ENCODE data around the gene NSMCE4A. TPM values are rescaled to one million over a fixed set of nuclear protein-coding genes. Genes with fewer than 3 reads are reported as not detected.

NSMCE4A gene
- total RNA-seq, 1 donor from 2014 or later: 42.4 TPM

DNA sequence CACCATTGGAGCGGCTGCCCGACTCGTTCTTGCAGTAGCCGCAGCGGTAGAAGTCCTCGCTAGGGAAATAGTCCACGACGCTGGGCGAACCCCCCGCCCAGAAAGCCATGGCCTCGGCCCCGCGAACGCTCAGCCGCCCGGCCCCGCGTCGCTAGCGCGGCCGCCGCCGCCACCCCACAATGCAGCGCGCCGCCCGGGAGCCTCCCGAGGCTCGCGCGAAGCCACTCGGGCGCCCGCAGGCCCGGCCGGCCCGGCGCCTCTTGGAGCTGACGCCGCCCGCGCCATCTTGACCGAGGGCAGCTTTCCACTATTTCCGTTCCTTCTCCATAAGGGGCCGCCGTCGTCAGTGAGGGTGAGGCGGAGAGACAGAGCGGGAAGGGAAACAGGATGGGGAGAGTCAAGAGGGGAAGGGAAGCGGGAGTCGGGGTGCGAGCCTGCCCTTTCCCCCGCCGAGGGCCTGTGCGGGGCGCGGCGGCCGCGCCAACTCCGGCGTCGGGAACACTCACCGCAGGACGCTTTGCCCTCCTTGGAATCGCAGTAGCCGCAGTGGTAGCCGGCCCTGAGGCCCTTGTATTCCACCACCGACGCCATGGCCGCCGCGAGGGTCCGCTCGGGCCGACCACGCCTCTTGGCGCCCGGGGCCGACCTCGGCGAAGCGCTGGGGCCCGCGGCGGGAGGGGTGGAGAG is 47.0 kb downstream of the NSMCE4A start, which contains the start of gene ATE1:
Gene ATE1 (minus strand): TSS at position 191 of the 687 bp plus-strand sequence. CDS start 82 bp downstream, at position 109.
- peaks cover 15% of the 10 kb centered on the region for H3K4me1 Mint-ChIP-seq (ENCODE audit: low read depth, unreplicated experiment)
- peak within 1 kb of the TSS; percentile 96 for H3K27ac Mint-ChIP-seq (ENCODE audit: unreplicated experiment)
- H3K4me3 Mint-ChIP-seq (ENCODE audit: unreplicated experiment): peak within 1 kb of the TSS; percentile 100
- peaks cover 5% of the 10 kb centered on the region for H3K9me3 Mint-ChIP-seq (ENCODE audit: unreplicated experiment)
- peak; percentile 92 for DNase-seq
- TF ChIP-seq, protein P1, sequence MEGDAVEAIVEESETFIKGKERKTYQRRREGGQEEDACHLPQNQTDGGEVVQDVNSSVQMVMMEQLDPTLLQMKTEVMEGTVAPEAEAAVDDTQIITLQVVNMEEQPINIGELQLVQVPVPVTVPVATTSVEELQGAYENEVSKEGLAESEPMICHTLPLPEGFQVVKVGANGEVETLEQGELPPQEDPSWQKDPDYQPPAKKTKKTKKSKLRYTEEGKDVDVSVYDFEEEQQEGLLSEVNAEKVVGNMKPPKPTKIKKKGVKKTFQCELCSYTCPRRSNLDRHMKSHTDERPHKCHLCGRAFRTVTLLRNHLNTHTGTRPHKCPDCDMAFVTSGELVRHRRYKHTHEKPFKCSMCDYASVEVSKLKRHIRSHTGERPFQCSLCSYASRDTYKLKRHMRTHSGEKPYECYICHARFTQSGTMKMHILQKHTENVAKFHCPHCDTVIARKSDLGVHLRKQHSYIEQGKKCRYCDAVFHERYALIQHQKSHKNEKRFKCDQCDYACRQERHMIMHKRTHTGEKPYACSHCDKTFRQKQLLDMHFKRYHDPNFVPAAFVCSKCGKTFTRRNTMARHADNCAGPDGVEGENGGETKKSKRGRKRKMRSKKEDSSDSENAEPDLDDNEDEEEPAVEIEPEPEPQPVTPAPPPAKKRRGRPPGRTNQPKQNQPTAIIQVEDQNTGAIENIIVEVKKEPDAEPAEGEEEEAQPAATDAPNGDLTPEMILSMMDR (IDR thresholded peaks at IDR 0.05; ENCODE audit: partially characterized antibody, unreplicated experiment): no peak
- no peaks in the 10 kb centered on the region for H3K36me3 Mint-ChIP-seq (ENCODE audit: unreplicated experiment)
- H3K27me3 Mint-ChIP-seq (ENCODE audit: unreplicated experiment): peaks cover 10% of the 10 kb centered on the region

DNA sequence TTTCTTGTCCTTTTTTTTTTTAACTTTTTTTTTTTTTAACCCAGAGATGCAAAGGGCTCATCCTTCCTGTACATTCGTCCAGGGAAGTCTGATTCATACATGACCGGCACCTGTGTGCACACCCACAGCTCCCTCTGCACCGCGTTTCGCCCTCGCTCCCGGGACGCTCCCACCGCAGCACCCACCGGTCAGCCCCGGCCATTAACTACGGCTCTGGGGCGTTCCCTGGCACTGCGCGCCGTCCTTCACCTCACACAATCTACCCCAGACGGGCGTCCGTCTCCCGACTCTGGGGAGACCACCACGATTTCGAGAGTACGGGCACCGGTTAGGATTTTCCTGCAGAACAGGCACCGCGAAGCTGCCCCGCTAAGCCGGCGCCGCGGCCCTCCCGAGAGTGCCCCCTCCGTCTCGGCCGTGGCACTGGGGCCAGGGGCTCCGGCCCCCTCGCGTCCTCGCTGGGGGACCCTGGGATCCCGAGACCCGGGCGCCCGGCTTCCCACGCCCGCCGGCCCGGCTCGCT is 47.6 kb downstream of the NSMCE4A start:
- TF ChIP-seq, protein P1 (IDR thresholded peaks at IDR 0.05; ENCODE audit: partially characterized antibody, unreplicated experiment): no peak
- peak overlapping the region; percentile 96 for H3K27ac Mint-ChIP-seq (ENCODE audit: unreplicated experiment)
- peaks cover 5% of the 10 kb centered on the region for H3K9me3 Mint-ChIP-seq (ENCODE audit: unreplicated experiment)
- H3K36me3 Mint-ChIP-seq (ENCODE audit: unreplicated experiment): no peaks in the 10 kb centered on the region
- H3K4me3 Mint-ChIP-seq (ENCODE audit: unreplicated experiment): peak overlapping the region; percentile 100
- peaks cover 8% of the 10 kb centered on the region for H3K27me3 Mint-ChIP-seq (ENCODE audit: unreplicated experiment)
- H3K4me1 Mint-ChIP-seq (ENCODE audit: low read depth, unreplicated experiment): peaks cover 18% of the 10 kb centered on the region
- peak; percentile 65 for DNase-seq

DNA sequence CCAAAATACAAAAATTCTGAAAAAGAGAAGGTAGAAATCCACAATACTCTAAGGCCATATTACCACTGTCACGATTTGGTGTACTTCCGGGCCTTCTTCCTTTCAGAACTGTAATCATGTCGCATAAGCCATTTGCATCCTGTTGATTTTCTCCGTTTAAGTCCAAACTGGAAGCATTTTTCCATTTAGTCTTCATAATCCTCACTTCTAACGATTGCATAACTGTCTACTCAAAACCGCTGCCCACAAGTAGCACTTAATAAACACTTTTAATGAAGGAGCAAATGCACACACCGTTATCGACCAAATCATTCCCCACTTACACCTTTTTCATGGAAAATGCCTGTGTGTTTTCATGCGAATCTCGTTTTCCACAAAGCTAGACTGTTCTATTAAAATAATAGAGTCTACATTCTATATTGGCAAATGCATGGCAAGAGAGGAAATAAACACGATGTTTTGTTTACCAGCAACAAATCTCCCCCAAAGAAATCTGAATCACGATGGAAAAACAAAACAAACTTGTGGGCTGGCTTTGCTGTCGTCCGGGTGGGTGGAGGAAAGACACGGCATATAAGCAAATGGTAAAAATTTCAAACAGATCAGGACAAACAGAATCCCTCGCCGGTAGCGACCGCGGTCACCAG is 48.2 kb downstream of the NSMCE4A start:
- Mint-ChIP-seq H3K27me3 (ENCODE audit: unreplicated experiment) (peaks cover 8% of the 10 kb centered on the region), H3K27ac (ENCODE audit: unreplicated experiment) (peak overlapping the region; percentile 96), H3K36me3 (ENCODE audit: unreplicated experiment) (no peaks in the 10 kb centered on the region), H3K4me1 (ENCODE audit: low read depth, unreplicated experiment) (peaks cover 18% of the 10 kb centered on the region), H3K9me3 (ENCODE audit: unreplicated experiment) (peaks cover 5% of the 10 kb centered on the region), H3K4me3 (ENCODE audit: unreplicated experiment) (peak overlapping the region; percentile 100)
- DNase-seq: no peak
- TF ChIP-seq, protein P1 (IDR thresholded peaks at IDR 0.05; ENCODE audit: partially characterized antibody, unreplicated experiment): no peak

DNA sequence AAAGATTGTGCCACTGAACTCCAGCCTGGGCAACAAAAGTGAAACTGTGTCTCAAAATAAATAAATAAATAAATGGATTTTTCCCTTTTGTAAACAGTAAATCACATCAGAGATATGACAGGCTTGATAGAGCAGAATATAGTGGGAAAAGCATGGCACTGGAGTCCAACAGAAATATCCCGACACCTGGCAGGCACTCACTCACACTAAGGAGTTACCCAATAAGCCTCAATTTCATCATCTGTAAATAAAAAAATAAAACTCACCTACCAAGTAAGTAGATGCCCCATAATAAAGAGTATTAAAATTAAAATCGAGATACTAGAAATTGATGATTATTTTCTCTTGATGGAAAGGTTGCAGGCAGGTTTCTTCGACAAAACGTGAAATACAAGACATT is 48.9 kb downstream of the NSMCE4A start:
- Mint-ChIP-seq H3K27me3 (ENCODE audit: unreplicated experiment) (peaks cover 8% of the 10 kb centered on the region), H3K4me1 (ENCODE audit: low read depth, unreplicated experiment) (peaks cover 22% of the 10 kb centered on the region), H3K4me3 (ENCODE audit: unreplicated experiment) (peak overlapping the region; percentile 100), H3K36me3 (ENCODE audit: unreplicated experiment) (no peaks in the 10 kb centered on the region), H3K27ac (ENCODE audit: unreplicated experiment) (peak overlapping the region; percentile 22), H3K9me3 (ENCODE audit: unreplicated experiment) (peaks cover 5% of the 10 kb centered on the region)
- TF ChIP-seq, protein P1 (IDR thresholded peaks at IDR 0.05; ENCODE audit: partially characterized antibody, unreplicated experiment): no peak
- no peak for DNase-seq

All from glutamatergic neuron (in vitro differentiated cells).